ENCODE measurements around the gene GADD45A.
"Not testable (repeated sequence)": the region's sequence is repeated elsewhere in the genome, so short reads cannot be mapped to it uniquely, and the experiment has no call there.

Gene GADD45A

GRCh38 chr1:67719329-67720196, 34.6 kb downstream of the GADD45A start:
- no peak for DNase-seq (ENCODE audit: low read depth in 2 of 2)

DNA sequence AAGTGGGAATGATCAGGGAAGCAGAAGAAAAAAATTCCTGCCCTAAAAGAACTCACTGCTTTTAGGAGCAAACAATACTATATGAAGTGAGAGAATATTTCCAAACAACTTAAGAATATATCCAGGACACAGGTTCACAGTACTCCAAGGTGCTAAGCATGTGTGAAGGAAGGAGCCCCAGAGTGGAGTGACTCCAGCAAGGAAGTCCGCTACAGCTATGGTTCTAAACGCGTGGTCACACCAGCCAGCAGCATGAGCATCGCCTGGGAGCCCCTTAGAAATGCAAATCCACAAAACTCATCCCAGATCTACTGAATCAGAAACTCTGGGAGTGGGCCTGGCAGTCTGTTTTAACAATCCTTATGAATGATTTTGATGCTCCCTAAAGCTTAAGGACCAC, 36.1 kb downstream of the GADD45A start:
- no peak for DNase-seq (ENCODE audit: low read depth in 2 of 2)

DNA sequence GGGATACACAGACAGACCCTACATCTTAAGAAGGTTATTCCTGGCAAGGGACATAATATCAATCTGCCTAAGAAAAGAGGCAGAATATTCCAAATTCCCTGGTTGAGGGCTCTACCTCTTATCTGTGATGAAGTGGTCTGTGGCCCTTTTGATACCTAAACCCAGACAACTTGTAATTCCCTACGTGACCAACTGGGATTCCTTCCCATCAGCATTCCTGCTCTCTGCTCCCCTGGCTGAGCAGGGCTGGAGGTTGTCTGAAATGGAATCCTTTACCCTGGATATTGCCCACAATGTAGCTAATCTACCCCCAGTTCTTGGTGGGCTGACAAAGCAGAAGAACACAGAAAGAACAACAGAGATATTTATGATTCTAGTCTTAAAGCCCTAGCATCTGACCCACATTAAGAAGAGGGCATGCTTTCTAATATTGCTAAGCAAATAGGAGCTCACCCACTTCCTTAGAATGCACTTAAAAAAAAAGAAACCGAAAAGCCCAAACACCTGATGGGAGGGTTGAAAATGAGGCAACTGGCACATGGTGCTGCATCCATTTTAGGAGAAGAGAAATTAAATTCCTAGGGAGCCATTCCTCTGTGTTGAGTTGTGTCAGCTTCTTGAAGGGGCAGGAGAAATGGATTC, 36.8 kb downstream of the GADD45A start:
- DNase-seq (ENCODE audit: low read depth in 2 of 2), result no peak

DNA sequence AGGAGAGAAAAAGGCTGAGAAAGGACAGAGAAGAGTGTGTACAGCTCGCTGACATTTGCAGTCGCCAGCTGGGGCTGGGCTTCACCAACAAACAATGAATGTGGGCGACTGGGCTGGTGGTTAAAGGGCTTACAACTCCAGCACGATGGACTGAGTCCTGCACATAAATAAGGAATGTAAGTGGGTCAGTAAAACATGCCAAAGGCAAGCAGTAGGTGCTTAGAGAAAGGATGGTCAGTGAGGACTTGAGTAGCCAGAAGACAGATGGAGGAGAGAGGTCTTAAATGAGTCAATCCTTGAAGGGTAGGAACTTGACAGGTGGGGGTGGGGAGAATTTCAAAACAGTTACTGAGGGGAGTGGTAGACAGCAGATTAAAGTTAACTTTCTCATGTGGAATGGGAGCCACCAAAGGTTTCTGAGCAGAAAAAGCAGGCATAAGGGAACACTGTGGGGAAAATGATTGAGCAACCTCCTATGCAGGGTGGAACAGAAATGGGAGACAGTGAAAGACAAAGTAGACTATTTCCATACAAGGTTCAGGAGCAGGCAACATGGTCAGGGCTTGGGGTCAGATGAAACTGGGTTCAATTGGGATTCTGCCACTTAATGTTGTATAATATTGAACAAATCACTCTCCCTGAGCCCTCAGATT, 37.4 kb downstream of the GADD45A start:
- no peak for DNase-seq (ENCODE audit: low read depth in 2 of 2)

- no peak for DNase-seq (ENCODE audit: low read depth in 2 of 2)
These were observed 38.1 kb downstream of the GADD45A start for GRCh38 chr1:67723126-67723525.

GRCh38 chr1:67723620-67724019, 38.6 kb downstream of the GADD45A start:
- no peak for DNase-seq (ENCODE audit: low read depth in 2 of 2)

GRCh38 chr1:67724928-67725560, 40.0 kb downstream of the GADD45A start:
- no peak for DNase-seq (ENCODE audit: low read depth in 2 of 2)

GRCh38 chr1:67726224-67726623, 41.2 kb downstream of the GADD45A start:
- DNase-seq (ENCODE audit: low read depth in 2 of 2), result no peak

GRCh38 chr1:67729872-67730271, 44.9 kb downstream of the GADD45A start:
- DNase-seq (ENCODE audit: low read depth in 2 of 2), result no peak

GRCh38 chr1:67730312-67730711, 45.3 kb downstream of the GADD45A start:
- not testable (repeated sequence) for DNase-seq (ENCODE audit: low read depth in 2 of 2)

DNA sequence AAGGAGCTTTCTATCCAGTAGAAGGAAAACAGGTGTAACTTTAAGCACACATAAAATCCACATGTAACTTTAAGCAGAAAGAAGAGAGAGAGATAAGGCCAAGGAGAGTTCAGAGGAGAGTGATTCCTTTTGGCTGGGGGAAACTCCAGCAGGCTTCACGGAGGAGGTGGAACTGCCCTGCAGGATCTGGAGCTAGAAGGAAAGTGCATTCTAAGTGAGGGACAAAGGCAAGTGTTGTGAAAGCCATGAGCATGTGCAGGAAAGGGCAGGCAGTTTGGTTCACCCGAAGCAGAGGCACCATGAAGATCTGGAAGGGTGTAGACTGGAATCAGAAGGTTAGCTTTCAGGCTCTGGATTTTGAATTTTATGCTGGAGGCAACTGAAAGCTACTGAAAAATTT, 46.3 kb downstream of the GADD45A start:
- DNase-seq (ENCODE audit: low read depth in 2 of 2), result no peak

DNA sequence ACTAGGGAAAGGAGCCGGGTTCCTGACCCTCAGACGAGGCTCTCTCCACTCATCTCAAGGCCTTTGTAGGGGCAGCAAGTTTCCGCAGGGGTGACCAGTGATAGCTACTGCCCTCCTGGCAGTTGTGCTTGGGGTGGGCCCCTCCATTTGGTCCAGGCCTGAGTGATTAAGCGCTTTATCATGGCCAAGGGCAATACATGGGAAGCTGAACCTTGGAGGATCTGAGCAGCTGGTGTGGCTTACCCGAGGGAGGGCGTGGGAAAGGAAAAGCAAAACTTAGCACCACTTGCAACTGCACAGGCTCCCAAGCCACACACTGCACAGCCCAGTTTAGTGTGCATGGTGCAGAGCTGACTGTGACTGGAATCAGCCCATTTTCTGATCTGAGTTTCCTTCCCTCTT, 47.8 kb downstream of the GADD45A start:
- no peak for DNase-seq (ENCODE audit: low read depth in 2 of 2)

GRCh38 chr1:67733681-67734322, 48.8 kb downstream of the GADD45A start:
- no peak for DNase-seq (ENCODE audit: low read depth in 2 of 2)

GRCh38 chr1:67734323-67734690, 49.3 kb downstream of the GADD45A start:
- no peak for DNase-seq (ENCODE audit: low read depth in 2 of 2)

DNA sequence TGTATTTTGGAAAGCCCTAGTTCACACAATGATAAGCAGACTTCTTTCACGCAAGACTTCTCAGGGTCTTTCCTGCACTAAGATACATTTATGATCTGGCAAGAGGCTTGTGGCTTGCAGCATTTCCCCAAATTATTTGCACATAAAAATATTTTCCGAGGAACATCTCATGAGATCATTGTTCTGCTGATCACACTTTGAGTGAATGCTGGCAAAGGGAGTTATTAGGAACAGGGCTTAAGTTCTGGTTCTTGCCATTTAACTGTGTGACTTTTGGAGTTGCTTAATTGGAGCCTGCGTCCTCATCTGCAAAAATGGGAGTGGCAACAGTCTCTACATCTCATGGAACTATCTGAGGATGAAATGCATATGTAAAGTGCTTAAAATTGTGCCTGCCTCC, 50.2 kb downstream of the GADD45A start:
- no peak for DNase-seq (ENCODE audit: low read depth in 2 of 2)

- DNase-seq (ENCODE audit: low read depth in 2 of 2), result peak in 1 of 2 donors; percentile 4
These were observed 51.0 kb downstream of the GADD45A start for GRCh38 chr1:67735806-67736627.

- DNase-seq (ENCODE audit: low read depth in 2 of 2), result no peak
These were observed 51.7 kb downstream of the GADD45A start for GRCh38 chr1:67736750-67737149.

DNA sequence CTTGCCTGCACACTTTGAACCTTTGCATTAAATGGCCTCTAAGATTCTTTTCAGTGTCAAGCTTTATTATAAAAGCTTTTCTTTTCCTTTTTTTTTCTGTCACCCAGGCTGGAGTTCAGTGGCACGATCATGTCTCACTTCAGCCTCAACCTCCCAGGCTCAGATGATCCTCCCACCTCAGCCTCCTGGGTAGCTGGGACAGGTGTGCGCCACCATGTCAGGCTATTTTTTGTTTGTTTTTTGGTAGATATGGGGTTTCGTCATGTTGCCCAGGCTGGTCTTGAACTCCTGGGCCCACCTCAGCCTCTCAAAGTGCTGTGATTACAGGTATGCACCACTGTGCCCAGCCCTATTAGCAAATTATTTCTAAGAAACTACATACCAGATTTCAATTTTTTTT, 52.9 kb downstream of the GADD45A start:
- no peak for DNase-seq (ENCODE audit: low read depth in 2 of 2)
